Pancreas (tissue), 10 donors: ENCODE measurements around the gene RAD51B. TPM values are rescaled to one million over a fixed set of nuclear protein-coding genes. Genes with fewer than 3 reads are reported as not detected.
A peak's percentile ranks its signal among the peaks of the same experiment; 100 is the strongest.
"Not testable (repeated sequence)": the region's sequence is repeated elsewhere in the genome, so short reads cannot be mapped to it uniquely, and the experiment has no call there.

Experiments used
- ATAC-seq, 4 donors: fragments of 200-7000 bp; cut with Tn5 transposase; one replicate each; pipeline versions ENCODE4 v1.8.0 to v1.9.1; 2020; ENCODE audit warnings: mild to moderate bottlenecking in 4 of 4, moderate library complexity in 4 of 4
- DNase-seq, 6 donors: peaks; one replicate each; pipeline ENCODE4 v3.0.0-alpha.2; 2020
- FAIRE-seq: peaks from 2 replicates; lab custom pipeline; 2012; peaks lifted over from hg19 to GRCh38; lab: Jason Lieb, UNC
- H3K27ac ChIP-seq, 4 donors: fragments of 200-600 bp; sonication (generic); 1 replicate in 3 of 4; 2 replicates in 1 of 4; pipeline versions ENCODE4 v1.5.0 to v1.8.0; 2020
- H3K27me3 ChIP-seq, 4 donors: fragments of 200-600 bp; one replicate each; pipeline ENCODE4 v1.8.0; 2021
- H3K36me3 ChIP-seq, 3 donors: fragments of 200-600 bp; sonication (generic) in 1 of 3; one replicate each; pipeline versions ENCODE4 v1.5.0 to v1.8.0; 2020 to 2021
- H3K4me1 ChIP-seq, 3 donors: fragments of 200-600 bp; one replicate each; pipeline ENCODE4 v1.8.0; 2021
- H3K4me3 ChIP-seq, 4 donors: fragments of 200-600 bp; sonication (generic) in 2 of 4; one replicate each; pipeline versions ENCODE4 v1.5.0 to v1.8.0; 2020 to 2021
- H3K9me3 ChIP-seq, 4 donors: fragments of 200-600 bp; one replicate each; pipeline ENCODE4 v1.8.0; 2021
- CTCF ChIP-seq, 4 donors: fragments of 200-600 bp; sonication (generic) in 3 of 4; IDR thresholded peaks; one replicate each; pipeline versions ENCODE4 v1.5.0 to v1.8.0; 2021; ENCODE audit warnings: antibody characterized with exemption in 4 of 4
- WGBS, 2 donors: extraction: QIAGEN DNeasy Blood & Tissue Kit; methylation state at CpG; one replicate each; pipeline ENCODE4 v1.1.7; 2013; 5-methylcytosine and 5-hydroxymethylcytosine counted together
- intact Hi-C, 3 donors: fragments of 100-400 bp; cut with DNase I; formaldehyde crosslinking; loops; one replicate each; pipeline versions ENCODE4 v1.11.1 to v1.14.2; 2022
- polyA plus RNA-seq, 2 donors: library from polyadenylated mRNA; stranded (reverse); fragments of 200-250 nt; gene quantifications; one replicate each; pipeline ENCODE4 v1.2.3, GENCODE V29; 2013
- total RNA-seq, 6 donors: library from RNA; stranded (reverse); fragmentation: NEBNext Ultra II Directional in 4 of 6; extraction: Animal tissue kit (Norgen Biotek cat#: 25700) in 4 of 6; gene quantifications; one replicate each; pipeline versions ENCODE4 v1.2.1 to v1.2.4, GENCODE V29; 2021 to 2023
- donor health status: healthy with polysubstance abuse.
- donor health status: DM: no; HTN: no; CAD: no; lungs with moderate emphysema.
- donor health status: DM: no; HTN: no; CAD: no.
- donor health status: control.
- donor health status: control.
- donor health status: Bipolar disorder and iron deficiency.
- donor health status: DM: yes; HTN: yes; CAD: no.
- donor health status: DM: no; HTN: no; CAD: no.
- donor health status: DM: no; HTN: no; CAD: no.
- donor health status: DM: yes; HTN: yes; CAD: no.

The RAD51B gene
- total and polyA plus RNA-seq, 8 donors = 1.1 to 17.3 (median 5.8) TPM

- TF ChIP-seq CTCF (IDR thresholded peaks at IDR 0.05) = no peak
- whole genome bisulfite sequencing, 2 donors = 80 to 85% methylated on average over 2 of the region's 2 CpGs
- no peaks in the 10 kb centered on the region for H3K36me3 ChIP-seq
- no peaks in the 10 kb centered on the region for H3K9me3 ChIP-seq
- intact Hi-C loops = no loop called here
- H3K4me1 ChIP-seq = peaks cover 28 to 58% (median 42%) of the 10 kb centered on the region in 3 donors
- FAIRE-seq (no peak), ATAC-seq (no peak), DNase-seq (no peak)
- peak overlapping the region in 1 of 4 donors; percentile 6 for H3K27ac ChIP-seq
- H3K4me3 ChIP-seq = no peak overlapping the region
- H3K27me3 ChIP-seq = no peaks in the 10 kb centered on the region
Observed at GRCh38 chr14:68178282-68178681, 358.7 kb downstream of the RAD51B start.

- intact Hi-C loops = no loop called here
- Histone ChIP-seq H3K27me3 (no peaks in the 10 kb centered on the region), H3K4me1 (peaks cover 8 to 36% (median 21%) of the 10 kb centered on the region in 3 donors), H3K9me3 (no peaks in the 10 kb centered on the region), H3K27ac (no peak overlapping the region), H3K4me3 (no peak overlapping the region), H3K36me3 (no peaks in the 10 kb centered on the region)
- 86 to 89% methylated on average over 3 of the region's 3 CpGs for WGBS, 2 donors
- no peak for TF ChIP-seq CTCF (IDR thresholded peaks at IDR 0.05)
- ATAC-seq = peak in 2 of 4 donors; percentile 52 to 54
- no peak for FAIRE-seq
- no peak for DNase-seq
Observed at GRCh38 chr14:68181519-68182326, 362.1 kb downstream of the RAD51B start.

- DNase-seq = no peak
- Histone ChIP-seq H3K27ac (no peak overlapping the region), H3K36me3 (no peaks in the 10 kb centered on the region), H3K4me3 (no peak overlapping the region), H3K4me1 (peaks cover 8 to 34% (median 16%) of the 10 kb centered on the region in 3 donors), H3K27me3 (no peaks in the 10 kb centered on the region), H3K9me3 (no peaks in the 10 kb centered on the region)
- no peak for TF ChIP-seq CTCF (IDR thresholded peaks at IDR 0.05)
- FAIRE-seq = no peak
- 85 to 92% methylated on average over 5 of the region's 5 CpGs for WGBS, 2 donors
- no peak for ATAC-seq
- intact Hi-C loops = no loop called here
Observed at GRCh38 chr14:68182492-68182891, 362.9 kb downstream of the RAD51B start.

GRCh38 chr14:68186500-68187276 is 367.1 kb downstream of the RAD51B start:
- DNase-seq, H3K27me3 ChIP-seq, ATAC-seq, FAIRE-seq, H3K9me3 ChIP-seq, H3K36me3 ChIP-seq, H3K27ac ChIP-seq, H3K4me3 ChIP-seq, intact Hi-C loops: not testable (repeated sequence)
- 97 to 99% methylated on average over 5 of the region's 5 CpGs for WGBS, 2 donors
- H3K4me1 ChIP-seq = peaks cover 19 to 33% (median 31%) of the 10 kb centered on the region in 3 donors

GRCh38 chr14:68188174-68188573 is 368.6 kb downstream of the RAD51B start:
- WGBS, 2 donors = 91 to 100% methylated on average over 1 of the region's 1 CpG
- Histone ChIP-seq H3K27me3 (no peaks in the 10 kb centered on the region), H3K4me3 (no peak overlapping the region), H3K4me1 (peaks cover 26 to 43% (median 35%) of the 10 kb centered on the region in 3 donors), H3K27ac (no peak overlapping the region), H3K9me3 (no peaks in the 10 kb centered on the region), H3K36me3 (no peaks in the 10 kb centered on the region)
- DNase-seq (no peak), ATAC-seq (no peak), FAIRE-seq (no peak)
- TF ChIP-seq CTCF (IDR thresholded peaks at IDR 0.05) = no peak
- intact Hi-C loops = no loop called here
